H1 (cell line): Measurements from ENCODE around the gene CLCF1.

Experiments
- CTCF ChIP-seq, 3 experiments: IDR thresholded peaks; 1 replicate in 2 of 3; 2 replicates in 1 of 3; pipeline versions ENCODE4 v1.5.1 to v1.6.1; 2011; ENCODE audit warnings: low read length in 3 of 3, mild to moderate bottlenecking in 3 of 3, inconsistent platforms in 2 of 3, low read depth in 1 of 3, moderate library complexity in 1 of 3; ENCODE audit not compliant: insufficient read depth in 1 of 3; ENCODE audit errors: control extremely low read depth in 1 of 3
- POLR2A ChIP-seq, 2 experiments: IDR thresholded peaks; 1 replicate in 1 of 2; 2 replicates in 1 of 2; pipeline ENCODE4 v1.6.1; 2011; ENCODE audit warnings: low read depth in 2 of 2, low read length in 2 of 2, mild to moderate bottlenecking in 2 of 2; ENCODE audit errors: control extremely low read depth in 1 of 2
- SP2 ChIP-seq: IDR thresholded peaks from 2 replicates; pipeline ENCODE4 v1.6.1; 2012; ENCODE audit warnings: mild to moderate bottlenecking, low read length, inconsistent platforms
- USF2 ChIP-seq: IDR thresholded peaks from 2 replicates; pipeline ENCODE4 v1.6.1; 2011; ENCODE audit warnings: low read length, improper control_type of control experiment
- YY1 ChIP-seq: IDR thresholded peaks from 2 replicates; pipeline ENCODE4 v1.6.1; 2011; ENCODE audit warnings: low read depth, mild to moderate bottlenecking, low read length

- 0 out of 2 replicates have a peak, but pooled peaks have one; percentile 13 for TF ChIP-seq YY1
- peak in 1 of 2 experiments; percentile 56; a peak in 2 of 3 replicates for TF ChIP-seq POLR2A (IDR thresholded peaks at IDR 0.05; ENCODE audit: control extremely low read depth in 1 of 2, low read depth in 2 of 2, low read length in 2 of 2)
- peak; percentile 100 for TF ChIP-seq USF2
- no peak for TF ChIP-seq CTCF (IDR thresholded peaks at IDR 0.05; ENCODE audit: control extremely low read depth in 1 of 3, insufficient read depth in 1 of 3, low read depth in 1 of 3, low read length in 3 of 3)
- TF ChIP-seq SP2 = no peak
Measured at GRCh38 chr11:67391304-67392182, 18.1 kb upstream of the CLCF1 start, which contains the start of gene RAD9A.
